SK-N-SH treated with all-trans-retinoic acid at 6 μM for 48 hours (cell line): ENCODE measurements around the gene CACNA1B.

Experiments used
- PPARA ChIP-seq: fragments of 250-450 bp; sonication (Bioruptor Pico); IDR thresholded peaks from 2 replicates; pipeline ENCODE4 v1.5.0; 2020; ENCODE audit warnings: mild to moderate bottlenecking, borderline replicate concordance
- SNAI2 ChIP-seq: fragments of 250-450 bp; sonication (Bioruptor Pico); IDR thresholded peaks from 2 replicates; pipeline ENCODE4 v1.5.0; 2020; ENCODE audit warnings: mild to moderate bottlenecking, moderate library complexity
- ZFP3 ChIP-seq: fragments of 250-450 bp; sonication (Bioruptor Pico); IDR thresholded peaks from 2 replicates; pipeline ENCODE4 v1.5.0; 2020; ENCODE audit warnings: mild to moderate bottlenecking, moderate library complexity
- ZFP30 ChIP-seq: fragments of 450-650 bp; formaldehyde crosslinking; IDR thresholded peaks from 2 replicates; pipeline ENCODE4 v1.5.0; 2022; ENCODE audit warnings: mild to moderate bottlenecking, moderate library complexity

GRCh38 chr9:137893670-137894069 is 16.1 kb downstream of the CACNA1B start:
- no peak for TF ChIP-seq ZFP30
- TF ChIP-seq PPARA (CRISPR knock-in tag), result no peak
- no peak for TF ChIP-seq ZFP3 (CRISPR knock-in tag)
- no peak for TF ChIP-seq SNAI2 (CRISPR knock-in tag)
